NCI-H2196 (cell line): ENCODE measurements around the gene KCNQ1.

Experiments
- DNase-seq: peaks from one replicate; lab custom pipeline; 2025; ENCODE audit not compliant: unreplicated experiment; lab: John Stamatoyannopoulos, UW

Gene KCNQ1

DNA sequence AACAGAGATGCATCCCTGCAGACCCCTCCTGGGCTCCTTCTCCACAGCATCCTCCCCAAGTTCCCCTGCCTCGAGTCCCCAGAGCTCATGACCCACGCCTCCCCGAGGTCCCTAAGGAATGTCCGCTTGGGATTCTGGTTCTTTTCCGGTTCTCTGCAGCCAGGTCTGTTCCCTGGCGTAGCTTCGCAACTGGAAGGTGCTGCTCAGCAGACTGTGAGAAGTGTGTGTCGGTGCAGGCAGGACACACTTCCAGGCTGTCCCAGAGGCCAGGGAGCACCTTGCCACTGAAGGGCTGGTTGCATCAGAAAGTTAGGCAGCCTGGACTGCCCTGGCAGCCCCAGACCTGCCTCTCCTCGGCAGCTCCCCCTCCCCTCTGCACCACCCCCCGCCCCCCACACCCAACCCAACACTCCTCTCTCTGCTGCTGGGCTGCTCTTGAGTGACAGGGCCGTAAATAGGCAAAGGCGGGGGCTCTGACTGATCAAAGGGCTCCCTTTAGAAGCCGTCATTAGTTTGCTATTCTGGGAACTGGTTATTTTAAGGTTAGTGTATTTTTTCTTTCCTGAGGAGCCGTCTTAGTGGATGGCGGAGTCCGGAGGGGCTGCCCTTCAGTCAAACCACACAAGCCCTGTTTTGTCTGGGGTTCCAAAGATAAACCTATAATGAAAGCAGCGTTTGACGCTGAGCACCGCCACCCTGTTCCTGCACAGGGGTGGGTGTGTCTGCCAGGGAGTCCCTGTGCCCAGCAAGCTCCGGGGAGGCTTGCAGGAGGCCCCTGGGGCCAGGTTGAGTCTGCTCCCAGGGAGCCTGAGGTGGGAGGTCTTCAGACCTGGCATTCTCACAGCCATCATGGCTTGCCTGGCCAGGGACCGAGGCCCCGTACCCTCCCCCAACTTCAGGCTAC is 343.6 kb downstream of the KCNQ1 start:
- no peak for DNase-seq

GRCh38 chr11:2789331-2789730 is 344.5 kb downstream of the KCNQ1 start:
- no peak for DNase-seq

- no peak for DNase-seq
These were observed 345.2 kb downstream of the KCNQ1 start for GRCh38 chr11:2789791-2790567.

DNA sequence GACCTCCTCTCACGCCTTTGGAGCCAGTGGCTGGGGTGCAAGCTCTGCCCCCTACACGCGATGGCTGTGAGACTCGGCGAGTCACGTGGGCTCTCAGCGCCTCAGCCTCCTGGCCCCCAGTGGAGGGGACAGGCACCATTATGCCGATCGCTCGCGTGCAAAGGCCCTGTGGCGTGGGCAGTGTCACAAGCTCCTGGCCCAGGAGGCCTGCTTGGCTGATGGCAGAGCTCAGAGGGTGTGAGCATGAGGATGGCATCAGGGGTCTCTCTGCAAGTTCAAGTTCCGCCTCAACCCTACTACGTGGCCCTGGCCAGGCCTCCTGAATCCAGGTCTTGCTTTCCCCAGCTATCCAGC is 345.7 kb downstream of the KCNQ1 start:
- DNase-seq = no peak

DNA sequence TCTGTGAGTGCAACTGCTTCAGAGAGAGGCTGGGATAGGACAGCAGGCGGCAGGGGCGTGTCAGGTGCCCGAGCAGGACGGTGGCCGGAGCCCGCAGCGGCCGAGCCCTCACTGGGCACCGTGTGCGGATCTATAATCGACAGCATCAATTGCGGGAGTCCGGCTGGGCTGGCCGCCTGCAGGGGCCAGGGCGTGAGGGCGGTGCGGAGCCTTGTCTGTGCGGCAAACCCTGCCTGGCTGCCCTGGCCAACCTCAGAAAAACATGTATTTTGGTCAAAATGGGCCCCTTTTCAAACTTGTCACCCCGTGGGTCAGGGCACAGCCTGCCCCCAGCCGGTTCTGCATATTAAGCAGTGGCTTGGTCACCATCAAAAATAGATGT is 346.3 kb downstream of the KCNQ1 start:
- no peak for DNase-seq

- DNase-seq = no peak
These were observed 346.9 kb downstream of the KCNQ1 start for GRCh38 chr11:2791521-2792380.

DNA sequence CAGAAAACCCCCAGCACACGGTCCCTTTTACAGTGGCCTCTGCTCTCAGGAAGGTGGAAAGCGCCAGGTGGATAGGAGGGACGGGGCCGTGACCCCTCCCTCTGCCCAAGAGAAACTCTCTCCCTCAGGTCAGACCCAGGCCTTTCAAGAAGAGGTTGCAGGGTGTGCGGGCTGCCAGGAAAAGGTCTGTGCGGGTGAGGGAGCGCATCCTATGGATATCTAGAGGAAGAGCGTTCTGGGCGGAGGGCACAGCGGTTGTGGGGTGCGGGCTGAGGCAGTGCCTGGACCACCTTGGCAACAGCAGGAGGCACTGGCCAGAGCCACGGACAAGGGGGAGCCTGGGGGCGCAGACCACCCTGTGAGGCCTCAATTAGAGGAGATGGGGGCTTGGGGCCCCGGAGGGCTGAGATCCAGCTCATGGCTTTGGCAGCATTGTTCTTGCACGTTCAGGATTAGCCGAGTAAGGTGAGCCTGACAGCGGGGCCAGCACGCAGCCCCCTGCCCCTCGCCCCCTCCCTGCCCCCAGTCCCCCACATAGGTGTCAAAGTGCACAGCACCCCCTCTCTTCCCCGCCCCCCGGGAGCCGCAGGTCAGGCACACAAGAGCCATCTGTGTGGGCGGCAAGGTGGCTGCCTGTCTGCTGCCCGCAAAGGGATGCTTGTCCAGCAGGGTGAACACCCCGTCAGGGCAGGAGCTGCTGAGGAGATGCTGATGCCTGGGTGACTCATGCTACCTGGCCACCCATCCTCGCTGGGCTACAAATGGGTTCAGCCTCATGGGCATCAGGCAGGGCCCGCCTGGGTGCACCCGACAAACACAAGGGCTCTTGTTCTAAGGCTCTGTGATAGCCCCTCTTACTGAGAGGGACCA is 347.8 kb downstream of the KCNQ1 start:
- no peak for DNase-seq

DNA sequence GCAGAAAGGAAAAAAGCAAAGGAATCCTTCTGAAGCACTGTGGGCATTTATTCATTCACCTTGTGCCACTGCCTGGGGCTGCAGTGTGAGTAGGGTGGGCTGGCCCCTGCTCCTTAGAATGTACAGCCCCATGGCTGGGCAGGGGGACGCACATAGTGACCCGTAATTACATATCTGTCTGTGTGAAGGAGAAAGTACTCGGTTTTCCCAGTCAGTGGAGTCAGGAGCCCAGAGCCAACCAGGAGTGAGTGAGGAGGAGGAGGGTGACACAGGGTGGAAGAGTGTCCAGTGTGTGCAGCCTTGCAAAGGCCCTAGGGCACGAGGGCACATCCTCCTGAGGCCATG is 348.9 kb downstream of the KCNQ1 start:
- no peak for DNase-seq

- no peak for DNase-seq
These were observed 349.5 kb downstream of the KCNQ1 start for GRCh38 chr11:2794046-2794967.

DNA sequence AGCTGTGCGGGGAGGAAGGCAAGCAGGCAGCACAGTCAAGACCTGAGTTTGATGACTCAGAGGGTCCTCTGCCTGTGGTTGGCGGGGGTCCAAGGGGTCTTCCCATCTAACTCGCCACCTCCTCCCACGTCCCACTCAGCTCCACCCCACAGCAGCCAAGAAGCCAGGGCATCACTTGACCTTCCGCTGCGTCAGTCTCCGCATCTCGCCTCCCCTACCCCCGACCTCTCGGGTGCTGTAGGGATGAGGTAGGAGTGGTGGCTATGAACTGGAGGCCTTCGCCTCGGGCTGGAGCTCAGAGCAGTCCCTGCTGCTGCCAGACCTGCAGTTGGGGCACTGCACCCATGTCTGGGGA is 350.1 kb downstream of the KCNQ1 start:
- DNase-seq = no peak

DNA sequence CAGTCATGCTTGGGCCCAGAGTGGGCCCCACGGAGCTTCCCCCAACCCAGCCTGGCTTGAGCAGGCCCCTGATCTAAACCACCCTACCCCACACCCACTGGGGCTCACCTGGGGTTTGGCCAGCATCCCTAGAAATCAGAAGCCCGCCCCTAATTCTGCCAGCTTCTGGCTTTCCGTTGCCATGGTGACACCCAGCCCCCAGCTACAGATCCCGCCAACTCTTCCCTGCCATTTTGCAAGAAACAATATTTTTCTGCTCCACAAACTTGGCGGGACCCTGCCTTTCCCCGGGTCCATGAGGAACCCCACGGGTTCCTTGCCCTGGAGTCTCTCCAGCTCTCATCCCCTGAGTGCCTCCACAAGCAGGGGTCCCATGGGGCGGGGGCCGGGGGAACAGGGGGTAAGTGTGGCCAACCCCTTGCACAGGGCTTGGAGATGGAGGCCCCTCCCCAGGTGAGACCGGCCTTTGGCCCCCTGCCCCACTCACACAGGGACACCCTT is 350.7 kb downstream of the KCNQ1 start:
- no peak for DNase-seq

DNA sequence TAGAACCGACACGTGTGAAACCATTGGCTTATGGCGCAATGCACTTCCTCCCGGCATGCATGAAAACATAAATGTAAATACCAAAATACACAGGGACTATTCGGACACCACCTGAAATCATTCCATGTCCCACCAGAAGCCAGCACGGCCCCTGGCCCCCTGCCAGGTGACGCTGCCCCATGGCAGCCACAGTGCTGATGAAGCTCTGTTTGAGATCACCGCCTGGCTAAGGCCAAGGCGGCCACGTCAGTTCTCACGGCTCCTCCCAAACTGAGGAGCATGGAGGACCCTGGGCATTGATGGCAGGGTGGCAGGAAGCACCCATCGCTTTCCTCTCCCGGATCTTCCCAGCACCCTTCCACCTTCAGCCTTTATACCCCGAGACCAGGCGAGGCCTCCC is 351.3 kb downstream of the KCNQ1 start:
- DNase-seq = no peak

DNA sequence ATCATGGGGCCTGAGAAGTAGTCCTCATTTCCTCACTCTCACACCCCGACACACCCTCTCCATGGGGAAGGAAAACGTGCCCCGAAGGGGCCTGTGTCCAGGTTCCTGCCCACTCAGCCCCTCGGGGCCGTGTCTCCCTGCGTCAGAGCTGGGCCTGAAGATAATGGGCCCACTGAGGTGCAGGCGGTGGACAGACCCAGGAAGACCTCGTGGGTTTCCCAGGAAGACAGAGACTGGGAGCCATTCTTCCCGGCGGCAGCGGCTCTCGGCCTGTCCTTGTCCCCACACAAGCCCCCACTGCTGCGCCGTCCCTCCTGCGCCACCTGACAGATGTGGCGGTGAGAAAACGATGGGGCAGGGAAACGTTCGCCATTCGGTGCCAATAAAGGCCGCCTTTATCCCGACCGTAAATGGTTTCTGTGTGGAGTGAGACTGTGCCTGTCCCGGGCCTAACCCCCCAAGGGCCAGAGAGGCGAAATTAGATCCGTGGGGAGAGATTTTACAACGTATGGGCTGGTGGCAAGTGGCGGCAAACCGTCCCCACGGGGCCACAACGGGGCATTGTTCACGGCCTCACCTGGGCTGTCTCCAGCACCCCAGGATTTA is 351.8 kb downstream of the KCNQ1 start:
- DNase-seq = no peak

DNA sequence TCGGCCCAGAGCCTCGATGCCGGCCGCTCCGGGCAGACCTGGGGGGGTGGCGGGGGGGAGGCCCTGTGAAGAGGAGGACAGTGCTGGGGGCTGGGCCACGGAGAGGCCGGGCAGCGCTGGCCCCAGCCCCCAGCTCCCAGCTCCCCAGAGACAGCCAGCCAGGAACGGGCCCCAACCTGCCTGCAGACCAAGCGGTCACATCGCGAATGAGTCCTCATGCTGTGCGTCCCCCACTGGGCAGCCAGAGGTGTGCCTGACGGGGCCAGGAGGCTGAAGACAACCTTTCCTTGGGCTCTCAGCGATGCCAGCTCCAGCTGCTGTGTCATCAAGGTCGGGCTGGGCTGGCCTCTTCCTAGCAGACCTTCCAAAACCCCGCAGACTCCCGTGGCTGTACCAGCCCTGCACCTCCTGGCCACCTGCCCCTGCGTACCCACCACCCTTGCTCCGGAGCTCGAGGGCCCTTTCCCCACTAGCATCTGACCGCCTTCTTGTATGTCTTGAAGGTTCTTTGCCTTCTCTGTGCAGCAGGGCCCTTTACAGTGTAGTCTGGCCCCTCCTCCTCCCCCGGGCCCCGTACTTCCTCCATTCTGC is 352.4 kb downstream of the KCNQ1 start:
- DNase-seq = no peak

GRCh38 chr11:2797741-2798361 is 353.0 kb downstream of the KCNQ1 start:
- DNase-seq = no peak

GRCh38 chr11:2798951-2799761 is 354.3 kb downstream of the KCNQ1 start:
- no peak for DNase-seq

GRCh38 chr11:2799881-2800654 is 355.3 kb downstream of the KCNQ1 start:
- no peak for DNase-seq
